Endothelial cell of umbilical vein (primary cell): ENCODE measurements around the gene ZDHHC20. TPM values are rescaled to one million over a fixed set of nuclear protein-coding genes. Genes with fewer than 3 reads are reported as not detected.

Source experiments
- BruUV-seq: library from RNA; stranded (reverse); fragments of 400-500 nt; replicated peaks from 2 replicates; lab custom pipeline; 2021; lab: Mats Ljungman, UMichigan
- CTCF ChIA-PET: fragments of 300-600, 350-600 bp; sonication (Branson Sonifier 250); formaldehyde crosslinking; loops from one replicate; lab custom pipeline; 2021; ENCODE audit warnings: antibody characterized with exemption, inconsistent platforms; lab: Charles Lee
- POLR2A ChIA-PET: fragments of 300-600, 350-600 bp; sonication (Branson Sonifier 250); formaldehyde crosslinking; loops from one replicate; lab custom pipeline; 2021; ENCODE audit warnings: antibody characterized with exemption, inconsistent platforms; lab: Charles Lee
- DNase-seq: peaks from one replicate; pipeline ENCODE4 v3.0.0-alpha.2; 2011; ENCODE audit warnings: low read depth, low spot score
- FAIRE-seq: peaks from 2 replicates; lab custom pipeline; 2011; peaks lifted over from hg19 to GRCh38; lab: Jason Lieb, UNC
- H2AFZ ChIP-seq: 2 replicates; pipeline ENCODE4 v1.6.0; 2012; ENCODE audit warnings: low read depth, low read length, control low read depth, inconsistent platforms
- H3K27ac ChIP-seq: 2 replicates; pipeline ENCODE4 v1.5.1; 2011; ENCODE audit warnings: low read depth, mild to moderate bottlenecking, control low read depth, low read length, moderate library complexity; ENCODE audit not compliant: insufficient read depth
- H3K27me3 ChIP-seq, 2 experiments: 2 replicates each; pipeline versions ENCODE4 v1.6.0 to v1.6.1; 2011; ENCODE audit warnings: low read length in 2 of 2, mixed read lengths in 1 of 2; ENCODE audit not compliant: control insufficient read depth in 2 of 2, insufficient read depth in 2 of 2
- H3K36me3 ChIP-seq, 2 experiments: 2 replicates in 1 of 2; 3 replicates in 1 of 2; pipeline ENCODE4 v1.5.1; 2011; ENCODE audit warnings: low read length in 2 of 2, mild to moderate bottlenecking in 1 of 2, moderate library complexity in 1 of 2; ENCODE audit not compliant: control insufficient read depth in 2 of 2, insufficient read depth in 2 of 2; ENCODE audit errors: extremely low read depth in 1 of 2
- H3K4me1 ChIP-seq: 3 replicates; pipeline ENCODE4 v1.5.1; 2011; ENCODE audit warnings: mild to moderate bottlenecking, low read length; ENCODE audit not compliant: control insufficient read depth, insufficient read depth; ENCODE audit errors: extremely low read depth
- H3K4me2 ChIP-seq: 2 replicates; pipeline ENCODE4 v1.6.1; 2011; ENCODE audit warnings: low read length, control low read depth, mixed read lengths; ENCODE audit not compliant: insufficient read depth
- H3K4me3 ChIP-seq, 3 experiments: fragments of 200-600 bp in 1 of 3; sonication (generic), shearing (Covaris generic) in 1 of 3; replicated peaks in 1 of 3; 2 replicates each; pipeline ENCODE4 v1.5.1; 2011 to 2016; ENCODE audit warnings: control low read depth in 3 of 3, low read length in 3 of 3, mild to moderate bottlenecking in 2 of 3, inconsistent platforms in 1 of 3, low read depth in 1 of 3, moderate library complexity in 1 of 3; ENCODE audit not compliant: insufficient read depth in 1 of 3
- H3K79me2 ChIP-seq: 2 replicates; pipeline ENCODE4 v1.6.0; 2012; ENCODE audit warnings: low read length, inconsistent platforms; ENCODE audit not compliant: control insufficient read depth, insufficient read depth
- H3K9ac ChIP-seq: replicated peaks from 2 replicates; pipeline ENCODE3; 2011; ENCODE audit warnings: low read length, control low read depth; ENCODE audit not compliant: insufficient read depth; ENCODE audit errors: extremely low read depth
- H3K9me1 ChIP-seq: replicated peaks from 3 replicates; pipeline ENCODE4 v1.6.0; 2011; ENCODE audit warnings: mild to moderate bottlenecking, low read length; ENCODE audit not compliant: control insufficient read depth, insufficient read depth; ENCODE audit errors: extremely low read depth
- H3K9me3 ChIP-seq: replicated peaks from 2 replicates; pipeline ENCODE4 v1.5.1; 2012; ENCODE audit warnings: low read length, inconsistent platforms; ENCODE audit not compliant: control insufficient read depth, insufficient read depth
- H4K20me1 ChIP-seq: replicated peaks from 2 replicates; pipeline ENCODE3; 2011; ENCODE audit warnings: mild to moderate bottlenecking, low read length; ENCODE audit not compliant: control insufficient read depth, insufficient read depth; ENCODE audit errors: extremely low read depth
- EZH2 ChIP-seq: IDR thresholded peaks from 2 replicates; pipeline ENCODE4 v1.6.1; 2012; ENCODE audit warnings: borderline replicate concordance, low read depth, mild to moderate bottlenecking, moderate library complexity, low read length, inconsistent platforms; ENCODE audit not compliant: severe bottlenecking
- FOS ChIP-seq: IDR thresholded peaks from 2 replicates; pipeline ENCODE4 v1.6.1; 2011; ENCODE audit warnings: mild to moderate bottlenecking, low read length, moderate library complexity, borderline replicate concordance; ENCODE audit not compliant: insufficient read depth
- GATA2 ChIP-seq: IDR thresholded peaks from 2 replicates; pipeline ENCODE4 v1.7.0; 2011; ENCODE audit warnings: low read depth, mild to moderate bottlenecking, moderate library complexity, mixed read lengths, low read length; ENCODE audit not compliant: insufficient read length, insufficient read depth
- JUN ChIP-seq: IDR thresholded peaks from 2 replicates; pipeline ENCODE4 v1.6.1; 2011; ENCODE audit warnings: borderline replicate concordance, low read depth; ENCODE audit not compliant: insufficient read length, insufficient read depth
- MYC ChIP-seq: IDR thresholded peaks from one replicate; pipeline ENCODE4 v1.6.1; 2011; ENCODE audit warnings: mild to moderate bottlenecking, low read depth, low read length
- POLR2A ChIP-seq: IDR thresholded peaks from 2 replicates; pipeline ENCODE4 v1.6.1; 2012; ENCODE audit warnings: low read depth, mild to moderate bottlenecking, control low read depth, low read length
- POLR2AphosphoS5 ChIP-seq: IDR thresholded peaks from 2 replicates; pipeline ENCODE4 v1.6.1; 2012; ENCODE audit warnings: low read depth, mild to moderate bottlenecking, control low read depth, low read length, moderate library complexity; ENCODE audit not compliant: insufficient read depth
- dilution Hi-C: fragments of 300-500 bp; cut with MboI; formaldehyde crosslinking; loops from one replicate; pipeline ENCODE4 v1.15.0; 2019; ENCODE audit warnings: low sequenced_read_pairs; ENCODE audit not compliant: extremely low pct_ligation_motif_present
- intact Hi-C: fragments of 100-400 bp; cut with micrococcal nuclease; formaldehyde crosslinking; loops from one replicate; pipeline ENCODE4 v1.10.0; 2022
- polyA plus RNA-seq, 4 experiments: library from polyadenylated mRNA; depleted of rRNA in 3 of 4; stranded (reverse) in 3 of 4; unstranded in 1 of 4; fragments of >200 nt; gene quantifications; 2 replicates each; pipeline versions ENCODE4 v1.2.1 to v1.2.3, GENCODE V29; 2011 to 2012; ENCODE audit warnings: missing spikeins in 1 of 4
- total RNA-seq: library from RNA; stranded (reverse); gene quantifications from 2 replicates; pipeline ENCODE4 v1.2.3, GENCODE V29; 2021
- TF ChIP-seq, protein P1 (sequence below): IDR thresholded peaks from 2 replicates; pipeline ENCODE4 v1.6.1; 2011; ENCODE audit not compliant: insufficient read depth, insufficient read length
- TF ChIP-seq, protein P2 (sequence below), 2 donors: IDR thresholded peaks; 1 replicate in 1 of 2; 2 replicates in 1 of 2; pipeline ENCODE4 v1.5.1; 2011; ENCODE audit warnings: low read length in 2 of 2, mild to moderate bottlenecking in 2 of 2, moderate library complexity in 2 of 2, control low read depth in 1 of 2, inconsistent platforms in 1 of 2, low read depth in 1 of 2; ENCODE audit not compliant: insufficient read depth in 1 of 2; ENCODE audit errors: extremely low read depth in 1 of 2

Gene ZDHHC20
- total and polyA plus RNA-seq, 2 donors (not counting 3 experiments of a cell fraction or from before 2014, with no cell fraction given), result 22.1 to 59.4 TPM

DNA sequence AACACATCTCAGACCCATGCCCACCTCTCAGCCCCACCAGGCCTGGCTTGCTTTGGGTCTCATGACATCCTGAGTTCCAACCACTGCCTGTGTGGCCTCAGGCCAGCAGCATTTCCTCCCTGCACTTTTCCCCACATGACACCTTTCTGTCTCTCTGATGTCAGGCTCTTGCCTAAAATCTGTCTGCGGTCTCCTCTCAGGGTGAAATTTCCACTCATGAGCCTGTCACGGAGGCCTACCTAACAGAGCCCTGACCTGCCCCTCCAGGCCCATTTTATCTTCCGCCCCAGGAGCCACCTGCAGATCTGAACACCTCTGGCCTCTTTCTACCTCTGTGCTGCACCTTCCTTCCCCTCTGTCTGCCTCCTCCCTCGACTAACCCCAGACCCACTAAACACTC is 93.5 kb downstream of the ZDHHC20 start:
- Histone ChIP-seq H3K9me1 (no peaks in the 10 kb centered on the region), H2AFZ (no peak overlapping the region), H3K79me2 (no peaks in the 10 kb centered on the region), H3K4me2 (no peak overlapping the region), H3K27ac (no peak overlapping the region), H3K4me1 (no peaks in the 10 kb centered on the region), H3K4me3 (no peak overlapping the region), H3K9ac (no peak overlapping the region), H3K27me3 (no peaks in the 10 kb centered on the region), H4K20me1 (no peaks in the 10 kb centered on the region), H3K9me3 (no peaks in the 10 kb centered on the region), H3K36me3 (no peaks in the 10 kb centered on the region)
- ChIA-PET CTCF (no interaction called here), POLR2A (no interaction called here)
- dilution Hi-C loops, result no loop called here
- BruUV-seq, result no TSS peak
- FAIRE-seq (no peak), DNase-seq (no peak)
- no peak for TF ChIP-seq EZH2
- TF ChIP-seq, protein P1, sequence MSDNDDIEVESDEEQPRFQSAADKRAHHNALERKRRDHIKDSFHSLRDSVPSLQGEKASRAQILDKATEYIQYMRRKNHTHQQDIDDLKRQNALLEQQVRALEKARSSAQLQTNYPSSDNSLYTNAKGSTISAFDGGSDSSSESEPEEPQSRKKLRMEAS, result no peak
- TF ChIP-seq GATA2, result no peak
- TF ChIP-seq POLR2A, result no peak
- no peak for TF ChIP-seq MYC
- TF ChIP-seq, protein P2, sequence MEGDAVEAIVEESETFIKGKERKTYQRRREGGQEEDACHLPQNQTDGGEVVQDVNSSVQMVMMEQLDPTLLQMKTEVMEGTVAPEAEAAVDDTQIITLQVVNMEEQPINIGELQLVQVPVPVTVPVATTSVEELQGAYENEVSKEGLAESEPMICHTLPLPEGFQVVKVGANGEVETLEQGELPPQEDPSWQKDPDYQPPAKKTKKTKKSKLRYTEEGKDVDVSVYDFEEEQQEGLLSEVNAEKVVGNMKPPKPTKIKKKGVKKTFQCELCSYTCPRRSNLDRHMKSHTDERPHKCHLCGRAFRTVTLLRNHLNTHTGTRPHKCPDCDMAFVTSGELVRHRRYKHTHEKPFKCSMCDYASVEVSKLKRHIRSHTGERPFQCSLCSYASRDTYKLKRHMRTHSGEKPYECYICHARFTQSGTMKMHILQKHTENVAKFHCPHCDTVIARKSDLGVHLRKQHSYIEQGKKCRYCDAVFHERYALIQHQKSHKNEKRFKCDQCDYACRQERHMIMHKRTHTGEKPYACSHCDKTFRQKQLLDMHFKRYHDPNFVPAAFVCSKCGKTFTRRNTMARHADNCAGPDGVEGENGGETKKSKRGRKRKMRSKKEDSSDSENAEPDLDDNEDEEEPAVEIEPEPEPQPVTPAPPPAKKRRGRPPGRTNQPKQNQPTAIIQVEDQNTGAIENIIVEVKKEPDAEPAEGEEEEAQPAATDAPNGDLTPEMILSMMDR (IDR thresholded peaks at IDR 0.05; ENCODE audit: extremely low read depth in 1 of 2, insufficient read depth in 1 of 2, low read depth in 1 of 2, low read length in 2 of 2), result no peak
- TF ChIP-seq JUN, result no peak
- no peak for TF ChIP-seq POLR2AphosphoS5
- no peak for TF ChIP-seq FOS
- intact Hi-C loops, result no loop called here
